SKM-1 treated with dmso at 0.1 percent for 144 hours (cell line): ENCODE results near the gene TMCO1.
"Not testable (repeated sequence)": the region's sequence is repeated elsewhere in the genome, so short reads cannot be mapped to it uniquely, and the experiment has no call there.

Source experiments
- DNase-seq: peaks from one replicate; lab custom pipeline; 2025; ENCODE audit not compliant: unreplicated experiment; lab: John Stamatoyannopoulos, UW

Gene TMCO1

GRCh38 chr1:165747632-165748447 lies 20.8 kb downstream of the TMCO1 start:
- DNase-seq: no peak

- not testable (repeated sequence) for DNase-seq
Measured at GRCh38 chr1:165744913-165745312, 23.8 kb downstream of the TMCO1 start.

- no peak for DNase-seq
Measured at GRCh38 chr1:165742194-165742593, 26.5 kb downstream of the TMCO1 start.

DNA sequence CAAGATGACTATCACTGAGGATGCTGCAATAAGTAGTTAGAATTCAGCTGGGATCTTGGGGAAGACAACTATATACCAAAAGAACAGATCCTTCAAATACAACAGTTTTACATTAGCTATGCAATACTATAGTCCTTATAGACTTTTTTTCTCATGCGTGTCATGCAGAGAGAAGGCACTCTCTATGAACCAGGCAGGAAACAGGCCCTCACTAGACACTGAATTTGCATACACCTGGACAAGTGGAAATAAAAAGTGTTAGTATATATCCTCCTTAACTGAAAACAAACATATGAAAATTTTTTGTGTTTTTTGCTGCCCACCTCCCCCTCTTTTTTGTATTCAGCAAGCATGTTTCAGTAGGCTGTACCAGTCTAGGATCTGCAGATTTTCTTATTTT lies 29.9 kb downstream of the TMCO1 start:
- DNase-seq: no peak

- DNase-seq: no peak
Measured at GRCh38 chr1:165737196-165737595, 31.5 kb downstream of the TMCO1 start.

- no peak for DNase-seq
Measured at GRCh38 chr1:165734906-165735305, 33.8 kb downstream of the TMCO1 start.

DNA sequence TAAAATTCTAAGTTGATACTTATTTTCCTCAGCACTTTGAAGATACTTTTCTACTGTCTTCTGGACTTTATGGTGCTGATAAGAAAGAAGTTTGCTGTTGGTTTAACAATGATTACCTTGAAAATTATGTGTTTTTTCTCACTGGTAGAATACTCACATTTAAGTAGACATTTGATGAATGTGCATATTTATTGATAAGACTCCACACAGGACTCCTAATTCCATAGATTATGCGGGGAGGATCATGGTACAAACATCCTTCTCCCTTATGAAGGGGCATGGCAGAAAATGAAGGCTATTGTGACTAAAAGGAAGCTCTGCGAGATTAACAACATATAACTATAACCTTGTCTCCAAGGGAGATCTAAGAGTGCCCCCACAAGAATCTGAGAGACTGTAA lies 41.8 kb downstream of the TMCO1 start:
- no peak for DNase-seq

GRCh38 chr1:165726169-165726568 lies 42.5 kb downstream of the TMCO1 start:
- DNase-seq: no peak

- peak; percentile 47 for DNase-seq
Measured at GRCh38 chr1:165717918-165718515, 50.7 kb downstream of the TMCO1 start.

DNA sequence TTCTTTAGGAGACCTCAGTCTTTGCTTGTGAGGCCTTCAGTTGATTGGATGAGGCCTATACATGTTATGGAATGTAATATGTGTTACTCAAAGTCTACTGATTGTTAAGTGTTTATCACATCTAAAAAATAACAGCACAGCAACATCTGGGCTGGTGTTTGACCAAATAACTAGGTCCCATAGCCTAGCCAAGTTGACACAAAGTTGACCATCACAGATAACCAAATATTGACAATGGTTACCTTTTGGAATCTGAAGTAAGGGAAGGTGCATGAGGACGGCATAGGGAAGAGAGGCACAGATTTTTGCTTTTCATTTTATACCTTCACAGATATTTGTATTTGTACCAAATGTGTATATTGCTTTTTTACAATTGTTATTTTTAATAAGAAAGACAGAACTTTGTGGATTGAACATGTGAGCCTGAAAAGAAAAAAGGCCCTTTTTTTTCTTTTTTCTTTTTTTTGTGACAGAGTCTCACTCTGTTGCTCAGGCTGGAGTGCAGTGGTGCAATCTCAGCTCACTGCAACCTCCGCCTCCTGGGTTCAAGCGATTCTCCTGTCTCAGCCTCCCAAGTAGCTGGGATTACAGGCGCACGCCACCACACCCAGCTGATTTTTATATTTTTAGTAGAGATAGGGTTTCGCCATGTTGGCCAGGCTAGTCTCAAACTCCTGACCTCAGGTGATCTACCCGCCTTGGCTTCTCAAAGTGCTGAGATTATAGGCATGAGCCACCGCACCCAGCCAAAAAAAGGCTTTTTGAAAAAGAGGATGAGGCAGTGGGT lies 52.2 kb downstream of the TMCO1 start:
- not testable (repeated sequence) for DNase-seq

- DNase-seq: no peak
Measured at GRCh38 chr1:165712764-165713163, 55.9 kb downstream of the TMCO1 start.

DNA sequence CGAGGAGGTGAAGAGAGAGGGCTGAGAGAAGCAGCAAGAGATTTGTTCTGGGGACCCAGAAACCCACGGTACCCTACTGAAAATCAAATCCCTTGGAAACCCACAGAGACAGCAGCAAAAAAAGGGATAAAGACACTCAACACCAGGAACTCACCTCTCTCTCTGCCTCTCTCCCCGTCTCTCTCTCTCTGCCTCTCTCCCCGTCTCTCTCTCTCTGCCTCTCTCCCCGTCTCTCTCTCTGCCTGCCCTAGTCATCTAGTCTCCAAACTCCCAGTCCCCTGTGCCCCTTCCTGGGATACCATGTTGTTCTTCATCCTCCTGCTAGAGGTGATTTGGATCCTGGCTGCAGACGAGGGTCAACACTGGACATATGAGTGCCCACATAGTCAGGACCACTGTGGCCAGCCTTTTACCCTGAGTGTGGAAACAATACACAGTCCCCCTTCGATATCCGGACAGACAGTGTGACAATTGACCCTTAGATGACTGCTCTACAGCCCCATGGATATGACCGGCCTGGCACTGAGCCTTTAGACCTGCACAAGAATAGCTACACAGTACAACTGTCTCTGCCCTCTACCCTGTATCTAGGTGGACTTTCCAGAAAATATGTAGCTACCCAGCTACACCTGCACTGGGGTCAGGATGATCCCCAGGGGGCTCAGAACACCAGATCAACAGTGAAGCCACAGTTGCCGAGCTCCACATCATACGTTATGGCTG lies 60.5 kb downstream of the TMCO1 start:
- DNase-seq: no peak

DNA sequence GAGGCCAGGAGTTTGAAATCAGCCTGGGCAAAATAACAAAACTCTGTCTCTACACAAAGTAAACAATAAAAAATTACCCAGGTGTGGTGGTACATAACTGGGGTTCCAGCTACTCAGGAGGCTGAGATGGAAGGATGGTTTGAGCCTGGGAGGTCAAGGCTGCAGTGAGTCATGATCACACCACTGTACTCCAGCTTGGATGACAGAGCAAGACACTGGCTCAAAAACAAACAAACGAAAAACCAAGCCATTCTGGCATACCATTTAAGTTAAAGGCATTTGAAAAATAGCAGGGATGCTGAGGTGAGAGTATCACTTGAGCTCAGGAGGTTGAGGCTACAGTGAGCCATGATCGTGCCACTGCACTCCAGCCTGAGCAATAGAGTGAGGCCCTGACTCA lies 65.0 kb downstream of the TMCO1 start:
- DNase-seq: no peak

- not testable (repeated sequence) for DNase-seq
Measured at GRCh38 chr1:165701922-165702321, 66.7 kb downstream of the TMCO1 start.

- no peak for DNase-seq
Measured at GRCh38 chr1:165699577-165699976, 69.1 kb downstream of the TMCO1 start.

- no peak for DNase-seq
Measured at GRCh38 chr1:165698761-165699052, 70.0 kb downstream of the TMCO1 start.

GRCh38 chr1:165697881-165698760 lies 70.5 kb downstream of the TMCO1 start, which contains the start of gene ALDH9A1:
ALDH9A1 (minus strand) TSS chr1:165698562; CDS start chr1:165698558, 4 bp downstream.
- peak; percentile 96 for DNase-seq

DNA sequence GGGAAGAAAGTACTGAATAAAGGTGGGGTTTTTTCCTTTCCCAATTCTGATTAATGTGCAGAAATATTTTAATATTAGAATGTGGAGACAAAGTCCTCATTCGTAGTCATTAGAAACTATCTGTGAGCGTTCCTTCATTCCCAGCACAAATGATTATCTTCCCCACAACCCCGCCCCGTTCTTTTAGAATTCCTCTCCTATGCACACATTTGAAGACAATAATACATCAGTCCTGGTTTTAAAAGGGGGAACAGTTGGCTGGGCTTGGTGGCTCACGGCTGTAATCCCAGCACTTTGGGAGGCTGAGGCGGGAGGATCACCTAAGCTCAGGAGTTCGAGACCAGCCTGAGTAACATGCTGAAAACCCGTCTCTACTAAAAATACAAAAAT lies 71.2 kb downstream of the TMCO1 start:
- DNase-seq: no peak

DNA sequence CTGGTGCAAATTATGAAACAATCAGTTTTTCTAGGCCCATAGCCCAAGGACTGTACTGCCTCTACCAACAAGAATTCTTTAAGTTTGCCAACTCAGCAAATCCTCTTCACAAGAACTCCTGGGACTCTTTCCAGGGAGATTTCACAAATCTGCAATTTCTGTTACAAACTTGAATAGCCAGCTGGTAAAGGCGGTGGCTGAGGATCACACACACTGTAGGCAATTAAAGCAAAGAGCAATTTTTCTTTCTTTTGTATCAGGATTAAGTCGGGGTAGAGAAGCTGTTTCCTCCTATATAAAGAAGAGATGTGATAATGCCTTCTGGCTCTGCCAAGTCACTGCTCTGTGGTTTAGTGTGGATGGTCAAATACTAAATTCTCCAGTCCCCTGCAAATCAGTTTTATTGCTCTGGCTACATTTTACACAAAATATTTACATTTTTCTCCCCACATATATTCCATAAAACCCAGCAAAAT lies 72.0 kb downstream of the TMCO1 start:
- no peak for DNase-seq

- DNase-seq: no peak
Measured at GRCh38 chr1:165695031-165695430, 73.6 kb downstream of the TMCO1 start.
